ENCODE results near the gene CPEB3.

- TF ChIP-seq CTCF (IDR thresholded peaks at IDR 0.05) (no peak), POLR2A (IDR thresholded peaks at IDR 0.05) (no peak)
These were observed 180.7 kb downstream of the CPEB3 start for GRCh38 chr10:92110039-92110794.

Measured in ovary (tissue), 3 donors.